Gastroesophageal sphincter (tissue), 3 donors: ENCODE measurements around the gene RAPGEF2.

Experiments used
- EP300 ChIP-seq: sonication (generic); formaldehyde crosslinking; IDR thresholded peaks from one replicate; pipeline ENCODE4 v1.6.1; 2017; ENCODE audit warnings: antibody characterized with exemption, mild to moderate bottlenecking
- TF ChIP-seq, protein P1 (sequence below), 4 experiments: fragments of 200-600 bp in 2 of 4; fragments of 450-650 bp in 2 of 4; sonication (generic) in 1 of 4; IDR thresholded peaks; one replicate each; pipeline ENCODE4 v1.5.1; 2017 to 2019; ENCODE audit warnings: antibody characterized with exemption in 4 of 4, mild to moderate bottlenecking in 2 of 4, moderate library complexity in 2 of 4

DNA sequence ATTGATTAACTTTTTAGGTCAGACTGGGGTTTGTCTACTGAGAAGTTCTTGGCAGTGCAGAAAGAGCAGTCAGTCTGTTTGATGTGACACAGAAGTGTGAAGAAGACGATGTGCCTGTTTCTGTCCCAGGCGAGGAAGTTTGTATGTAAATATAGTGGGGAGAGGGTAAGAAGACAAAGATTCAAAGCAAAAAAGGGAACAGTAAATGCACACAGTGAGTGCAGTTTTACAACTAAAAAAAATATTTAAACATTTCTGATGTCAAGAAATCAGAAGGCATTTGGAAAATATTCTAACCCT is 264.9 kb downstream of the RAPGEF2 start:
- TF ChIP-seq, protein P1, sequence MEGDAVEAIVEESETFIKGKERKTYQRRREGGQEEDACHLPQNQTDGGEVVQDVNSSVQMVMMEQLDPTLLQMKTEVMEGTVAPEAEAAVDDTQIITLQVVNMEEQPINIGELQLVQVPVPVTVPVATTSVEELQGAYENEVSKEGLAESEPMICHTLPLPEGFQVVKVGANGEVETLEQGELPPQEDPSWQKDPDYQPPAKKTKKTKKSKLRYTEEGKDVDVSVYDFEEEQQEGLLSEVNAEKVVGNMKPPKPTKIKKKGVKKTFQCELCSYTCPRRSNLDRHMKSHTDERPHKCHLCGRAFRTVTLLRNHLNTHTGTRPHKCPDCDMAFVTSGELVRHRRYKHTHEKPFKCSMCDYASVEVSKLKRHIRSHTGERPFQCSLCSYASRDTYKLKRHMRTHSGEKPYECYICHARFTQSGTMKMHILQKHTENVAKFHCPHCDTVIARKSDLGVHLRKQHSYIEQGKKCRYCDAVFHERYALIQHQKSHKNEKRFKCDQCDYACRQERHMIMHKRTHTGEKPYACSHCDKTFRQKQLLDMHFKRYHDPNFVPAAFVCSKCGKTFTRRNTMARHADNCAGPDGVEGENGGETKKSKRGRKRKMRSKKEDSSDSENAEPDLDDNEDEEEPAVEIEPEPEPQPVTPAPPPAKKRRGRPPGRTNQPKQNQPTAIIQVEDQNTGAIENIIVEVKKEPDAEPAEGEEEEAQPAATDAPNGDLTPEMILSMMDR (IDR thresholded peaks at IDR 0.05): no peak
- TF ChIP-seq EP300: no peak
